Measurements from ENCODE around the gene SERPINB7.

GRCh38 chr18:63736876-63737275 lies 38.3 kb upstream of the SERPINB7 start:
- TF ChIP-seq ZNF274 (IDR thresholded peaks at IDR 0.05; ENCODE audit: low read depth, low read length) (no peak), SUZ12 (IDR thresholded peaks at IDR 0.05; ENCODE audit: extremely low read depth, insufficient read depth, insufficient read length) (no peak), YY1 (IDR thresholded peaks at IDR 0.05; ENCODE audit: insufficient read depth, insufficient read length) (no peak)

All from NT2/D1 (cell line).